ENCODE data around the gene HCN3. TPM values are rescaled to one million over a fixed set of nuclear protein-coding genes. Genes with fewer than 3 reads are reported as not detected.
"Not testable (repeated sequence)": the region's sequence is repeated elsewhere in the genome, so short reads cannot be mapped to it uniquely, and the experiment has no call there.

The HCN3 gene
- 6.6 and 7.5 TPM in 2 replicates for total RNA-seq (2021)
- Bru-seq, nascent RNA = percentile 40 among the genes with signal in this experiment
- percentile 51 among the genes with signal in this experiment for BruChase-seq, experiment 1, labeled RNA remaining after a 2-hour chase
- BruChase-seq, experiment 2, labeled RNA remaining after a 6-hour chase = percentile 52 among the genes with signal in this experiment
- long read RNA-seq, partial matches to known transcripts = 1 of 4 reads
- long read RNA-seq, other reads (novel, unspliced or antisense) = 3 of 4 reads

GRCh38 chr1:155277070-155277901 is at the start of gene HCN3:
Gene HCN3 (plus strand): TSS chr1:155277463. CDS start chr1:155277591, 128 bp downstream.
- CTCF ChIA-PET = no interaction called here
- Histone ChIP-seq H3K27me3 (ENCODE audit: insufficient read depth, low read depth) (no peaks in the 10 kb centered on the region), H3K4me3 (peak within 1 kb of the TSS; percentile 96), H4K20me1 (ENCODE audit: insufficient read depth) (peaks cover 5% of the 10 kb centered on the region; the same call in 1 of the 2 replicates), H3K79me2 (ENCODE audit: low read depth) (peaks cover 8% of the 10 kb centered on the region), H3K9me2 (ENCODE audit: insufficient read depth) (no peaks in the 10 kb centered on the region), H3F3A (ENCODE audit: insufficient read depth, low read depth) (peaks cover 47% of the 10 kb centered on the region), H3K36me3 (ENCODE audit: low read depth) (no peaks in the 10 kb centered on the region), H2AFZ (peak within 1 kb of the TSS; percentile 96), H3K4me1 (replicated peaks; ENCODE audit: insufficient read depth) (peaks cover 13% of the 10 kb centered on the region), H3K9me3 (ENCODE audit: insufficient read depth, low read depth) (no peaks in the 10 kb centered on the region), H3K4me2 (peak within 1 kb of the TSS; percentile 99), H3K27ac (no peak within 1 kb of the TSS)
- POLR2A ChIA-PET (ENCODE audit: unreplicated experiment) = interaction anchor here (0.6 to 0.9 kb wide), 2 partner anchors 18 to 46 kb away, joined by 3 to 4 read pairs; no protein-coding TSS in a partner anchor
- DNase-seq = peak; percentile 85 to 97
- no TSS peak for BruUV-seq (replicated peaks)
- intact Hi-C loops (cut with micrococcal nuclease; ENCODE audit: unreplicated experiment) = loop anchor here (2.0 kb wide), 1 partner anchor 46 kb away; no protein-coding TSS in a partner anchor
- peak; percentile 68; the same call in 1 of the 2 replicates for TF ChIP-seq CTCF (conservative IDR thresholded peaks at IDR 0.05)
- no peak for TF ChIP-seq EZH2 (IDR thresholded peaks at IDR 0.05; ENCODE audit: low read depth)

GRCh38 chr1:155228096-155228427 is 49.2 kb upstream of the HCN3 start:
- CTCF ChIA-PET = interaction anchor here (0.6 kb wide), 1 partner anchor 497 kb away, joined by 4 read pairs; no protein-coding TSS in a partner anchor
- BruUV-seq (replicated peaks) = no TSS peak
- peak overlapping the region; percentile 90 for H3K4me2 ChIP-seq
- no peaks in the 10 kb centered on the region for H3K27me3 ChIP-seq (ENCODE audit: insufficient read depth, low read depth)
- H3K9me3 ChIP-seq (ENCODE audit: insufficient read depth, low read depth) = no peaks in the 10 kb centered on the region
- peaks cover 24% of the 10 kb centered on the region for H3K79me2 ChIP-seq (ENCODE audit: low read depth)
- no peak for DNase-seq
- H3F3A ChIP-seq (ENCODE audit: insufficient read depth, low read depth) = peaks cover 39% of the 10 kb centered on the region
- H3K4me1 ChIP-seq (replicated peaks; ENCODE audit: insufficient read depth) = peaks cover 39% of the 10 kb centered on the region
- H3K9me2 ChIP-seq (ENCODE audit: insufficient read depth) = no peaks in the 10 kb centered on the region
- no peak overlapping the region; the same call in 1 of the 2 replicates for H3K4me3 ChIP-seq
- peak overlapping the region; percentile 55; the same call in 1 of the 2 replicates for H2AFZ ChIP-seq
- intact Hi-C loops (cut with micrococcal nuclease; ENCODE audit: unreplicated experiment) = loop anchor here (5.0 kb wide), 1 partner anchor 36 kb away; no protein-coding TSS in a partner anchor
- no peak for TF ChIP-seq CTCF (conservative IDR thresholded peaks at IDR 0.05)
- no peak for TF ChIP-seq EZH2 (IDR thresholded peaks at IDR 0.05; ENCODE audit: low read depth)
- no peaks in the 10 kb centered on the region for H4K20me1 ChIP-seq (ENCODE audit: insufficient read depth)
- POLR2A ChIA-PET (ENCODE audit: unreplicated experiment) = interaction anchor here (0.6 kb wide), 1 partner anchor 19 kb away, joined by 7 read pairs; no protein-coding TSS in a partner anchor
- H3K36me3 ChIP-seq (ENCODE audit: low read depth) = no peaks in the 10 kb centered on the region
- H3K27ac ChIP-seq = no peak overlapping the region

GRCh38 chr1:155231302-155231701 is 46.0 kb upstream of the HCN3 start:
- H3F3A ChIP-seq (ENCODE audit: insufficient read depth, low read depth); H3K36me3 ChIP-seq (ENCODE audit: low read depth); H3K27ac ChIP-seq; H3K27me3 ChIP-seq (ENCODE audit: insufficient read depth, low read depth); H3K4me3 ChIP-seq; BruUV-seq (replicated peaks); H3K4me2 ChIP-seq; H4K20me1 ChIP-seq (ENCODE audit: insufficient read depth); H3K4me1 ChIP-seq (replicated peaks; ENCODE audit: insufficient read depth); H3K9me2 ChIP-seq (ENCODE audit: insufficient read depth); DNase-seq; H2AFZ ChIP-seq; intact Hi-C loops (cut with micrococcal nuclease; ENCODE audit: unreplicated experiment); CTCF ChIA-PET; H3K9me3 ChIP-seq (ENCODE audit: insufficient read depth, low read depth); H3K79me2 ChIP-seq (ENCODE audit: low read depth); POLR2A ChIA-PET (ENCODE audit: unreplicated experiment): not testable (repeated sequence)

- H3K27me3 ChIP-seq (ENCODE audit: insufficient read depth, low read depth); H3F3A ChIP-seq (ENCODE audit: insufficient read depth, low read depth); H2AFZ ChIP-seq; H4K20me1 ChIP-seq (ENCODE audit: insufficient read depth); POLR2A ChIA-PET (ENCODE audit: unreplicated experiment); DNase-seq; H3K9me2 ChIP-seq (ENCODE audit: insufficient read depth); BruUV-seq (replicated peaks); intact Hi-C loops (cut with micrococcal nuclease; ENCODE audit: unreplicated experiment); H3K79me2 ChIP-seq (ENCODE audit: low read depth); H3K4me3 ChIP-seq; H3K4me2 ChIP-seq; H3K27ac ChIP-seq; CTCF ChIA-PET; H3K9me3 ChIP-seq (ENCODE audit: insufficient read depth, low read depth); H3K36me3 ChIP-seq (ENCODE audit: low read depth); H3K4me1 ChIP-seq (replicated peaks; ENCODE audit: insufficient read depth): not testable (repeated sequence)
Observed at GRCh38 chr1:155232001-155232978, 45.0 kb upstream of the HCN3 start.

- POLR2A ChIA-PET (ENCODE audit: unreplicated experiment); DNase-seq; H3K4me2 ChIP-seq; intact Hi-C loops (cut with micrococcal nuclease; ENCODE audit: unreplicated experiment); H3K9me2 ChIP-seq (ENCODE audit: insufficient read depth); BruUV-seq (replicated peaks); H3K4me3 ChIP-seq; H4K20me1 ChIP-seq (ENCODE audit: insufficient read depth); H3K9me3 ChIP-seq (ENCODE audit: insufficient read depth, low read depth); CTCF ChIA-PET; H3K79me2 ChIP-seq (ENCODE audit: low read depth); H3F3A ChIP-seq (ENCODE audit: insufficient read depth, low read depth); H2AFZ ChIP-seq; H3K36me3 ChIP-seq (ENCODE audit: low read depth); H3K27me3 ChIP-seq (ENCODE audit: insufficient read depth, low read depth); H3K4me1 ChIP-seq (replicated peaks; ENCODE audit: insufficient read depth); H3K27ac ChIP-seq: not testable (repeated sequence)
Observed at GRCh38 chr1:155233502-155233901, 43.8 kb upstream of the HCN3 start.

All from PC-9 (cell line).